ENCODE measurements around the gene IP6K3.

Gene IP6K3

DNA sequence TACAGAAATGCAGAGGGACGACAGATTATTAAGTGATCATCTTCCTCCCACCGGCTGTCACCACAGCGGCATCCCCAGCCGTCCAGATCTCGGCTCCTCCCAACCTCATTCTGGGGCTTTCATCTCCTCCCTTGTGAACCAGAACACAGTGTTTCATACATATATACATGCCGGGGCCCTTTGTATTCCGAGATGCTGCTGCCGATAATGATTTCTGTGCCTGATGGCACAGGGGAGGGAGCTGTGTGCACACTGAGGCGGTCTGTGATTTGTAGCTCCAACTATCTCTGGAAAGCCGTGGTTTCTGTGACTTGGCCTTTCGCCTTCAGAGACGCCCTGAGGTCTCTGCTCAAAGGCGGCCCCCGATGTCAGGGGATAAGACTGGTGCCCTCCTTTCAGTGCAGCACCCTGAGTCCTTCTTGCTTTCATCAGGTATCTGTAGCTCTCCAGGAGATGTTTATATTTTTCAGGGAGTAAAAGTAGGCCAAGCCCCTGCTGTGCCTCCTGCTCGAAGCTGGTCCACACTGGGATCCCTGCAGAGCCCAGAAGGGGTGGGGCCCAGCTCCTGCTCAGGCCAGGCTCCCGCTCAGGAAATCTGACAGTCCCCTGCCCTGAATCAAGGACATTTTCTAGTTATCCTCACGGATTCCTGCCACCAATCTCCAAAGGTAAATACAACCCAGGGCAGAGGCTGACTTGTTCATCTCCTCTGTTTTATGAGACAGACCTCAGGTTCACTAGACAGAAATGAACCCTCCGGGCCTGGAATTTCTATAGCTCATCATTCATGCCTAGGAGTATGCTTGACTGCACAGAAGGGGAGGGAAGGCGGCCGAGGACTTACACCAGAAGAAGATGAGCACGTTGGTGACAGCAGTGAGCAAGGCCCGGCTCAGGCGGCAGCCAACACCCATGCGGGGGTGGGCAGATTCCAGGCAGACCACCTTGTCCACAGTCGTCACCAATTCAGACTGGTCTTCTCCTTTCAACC, 31.0 kb upstream of the IP6K3 start:
- DNase-seq (ENCODE audit: low read depth) = no peak

DNA sequence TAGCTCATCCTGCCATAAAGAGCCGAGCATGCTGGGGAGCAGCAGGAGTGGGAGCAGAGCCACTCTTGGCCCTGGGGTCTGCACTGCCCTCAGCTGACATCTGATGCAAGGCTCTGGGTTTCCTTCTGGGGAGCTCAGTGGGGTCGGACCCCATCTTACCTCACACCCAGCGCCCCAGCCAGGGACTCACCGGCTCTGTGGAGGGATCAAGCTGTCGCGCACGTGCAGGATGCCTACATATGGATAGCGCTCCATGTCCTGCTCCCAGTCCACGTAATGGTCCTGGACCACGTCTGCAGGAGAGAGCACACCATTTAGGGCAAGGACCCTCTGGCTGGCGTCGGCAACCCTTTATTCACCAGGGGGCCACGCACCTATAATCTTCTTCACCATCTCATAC, 30.1 kb upstream of the IP6K3 start:
- no peak for DNase-seq (ENCODE audit: low read depth)

DNA sequence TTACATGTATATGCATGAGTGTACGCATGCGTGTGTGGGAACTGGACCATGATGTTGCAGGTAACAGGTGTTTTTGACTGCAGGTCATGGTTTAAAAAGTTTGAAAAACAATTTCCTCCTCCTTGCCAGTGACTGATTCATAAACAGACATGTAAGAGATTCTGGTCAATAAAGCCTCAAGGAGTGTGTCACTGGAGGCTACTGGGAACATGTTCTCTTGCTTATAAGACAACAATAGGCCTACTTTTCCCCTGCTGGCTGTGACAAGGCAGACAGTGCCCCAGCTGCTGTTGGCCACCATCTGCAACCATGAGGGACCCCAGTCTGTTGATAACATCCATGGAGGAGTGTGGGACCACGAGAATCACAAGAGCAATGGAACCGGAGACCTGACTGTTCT, 29.5 kb upstream of the IP6K3 start:
- DNase-seq (ENCODE audit: low read depth) = no peak

DNA sequence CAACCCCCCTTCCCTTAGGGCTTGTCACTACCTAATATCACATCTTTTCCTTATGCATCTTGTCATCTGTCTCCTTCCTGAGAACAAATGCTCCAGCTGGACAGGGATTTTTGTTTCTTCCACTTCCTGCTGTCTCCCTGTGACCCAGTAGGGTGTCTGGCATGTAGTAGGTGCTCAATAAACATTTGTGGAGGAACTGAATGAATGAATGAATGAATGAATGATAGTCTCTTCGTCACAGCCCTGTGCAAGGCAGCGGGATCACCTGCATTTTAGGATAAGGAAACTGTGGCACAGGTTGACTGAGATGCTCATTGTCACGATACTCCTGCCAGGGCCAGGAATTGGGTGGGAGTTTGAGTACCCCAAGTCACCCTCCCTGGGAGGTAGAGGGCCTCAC, 28.1 kb upstream of the IP6K3 start:
- DNase-seq (ENCODE audit: low read depth) = no peak

DNA sequence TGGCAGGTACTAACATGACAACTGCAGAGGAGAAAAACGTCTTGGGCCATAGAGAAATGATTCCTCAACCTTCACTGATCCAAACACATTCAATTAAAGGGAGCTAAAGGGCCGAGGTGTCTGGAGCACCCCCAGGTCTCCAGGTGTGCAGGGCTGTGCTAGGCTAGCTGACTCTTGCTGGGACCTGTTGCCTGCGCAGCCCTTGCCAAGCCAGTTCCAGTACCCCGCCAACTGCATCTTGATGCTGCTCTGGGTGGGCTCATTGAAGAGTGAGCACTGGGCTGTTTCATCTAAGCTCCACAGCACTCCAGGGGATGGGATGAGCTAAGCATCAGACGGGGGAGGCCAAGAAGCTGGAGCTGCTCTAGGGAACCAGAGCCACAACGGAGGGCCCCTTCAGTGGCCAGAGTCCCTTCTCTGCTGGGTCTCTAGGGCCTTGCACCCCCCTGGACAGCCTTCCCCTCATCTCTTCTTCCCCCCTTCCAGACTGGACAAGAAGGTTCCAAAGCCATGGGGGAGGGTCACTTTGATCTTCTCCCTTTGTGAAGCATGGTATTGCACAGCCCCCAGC, 26.3 kb upstream of the IP6K3 start:
- DNase-seq (ENCODE audit: low read depth) = no peak

DNA sequence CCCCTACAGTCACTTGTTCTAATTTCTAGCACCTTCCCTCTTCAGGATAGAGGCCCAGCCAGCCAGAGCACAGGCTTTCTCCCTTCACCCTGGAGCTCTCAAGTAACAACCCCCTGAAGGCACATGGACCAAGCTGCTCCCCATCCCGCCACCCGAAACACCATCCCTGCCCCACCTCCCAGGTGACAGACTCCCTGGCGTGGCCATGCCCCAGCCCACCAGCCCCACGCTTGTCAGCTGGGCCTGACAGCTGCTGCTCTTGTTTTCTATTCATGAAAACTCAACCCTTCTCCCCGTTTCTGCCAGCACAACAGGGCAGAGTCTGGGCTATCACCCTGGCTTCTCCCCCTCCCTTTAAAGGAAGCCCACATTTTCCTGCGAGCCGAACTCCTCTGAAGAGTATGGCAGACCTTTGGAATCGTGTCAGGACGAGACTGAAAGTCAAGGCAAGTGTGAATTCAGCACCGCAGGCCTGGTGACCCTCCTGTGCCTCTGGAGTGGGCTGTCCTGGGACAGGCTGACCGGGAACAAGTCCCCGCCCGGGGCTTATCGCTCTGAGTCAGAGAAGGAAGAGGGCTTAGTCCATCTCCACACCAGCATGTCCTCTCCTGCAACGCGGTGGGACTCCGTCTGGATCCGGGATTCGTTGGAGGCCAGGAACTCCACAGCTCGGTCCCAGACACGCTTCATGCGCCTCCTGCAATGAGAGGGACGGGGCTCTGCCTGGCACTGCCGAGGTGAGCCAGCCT, 25.6 kb upstream of the IP6K3 start:
- no peak for DNase-seq (ENCODE audit: low read depth)

DNA sequence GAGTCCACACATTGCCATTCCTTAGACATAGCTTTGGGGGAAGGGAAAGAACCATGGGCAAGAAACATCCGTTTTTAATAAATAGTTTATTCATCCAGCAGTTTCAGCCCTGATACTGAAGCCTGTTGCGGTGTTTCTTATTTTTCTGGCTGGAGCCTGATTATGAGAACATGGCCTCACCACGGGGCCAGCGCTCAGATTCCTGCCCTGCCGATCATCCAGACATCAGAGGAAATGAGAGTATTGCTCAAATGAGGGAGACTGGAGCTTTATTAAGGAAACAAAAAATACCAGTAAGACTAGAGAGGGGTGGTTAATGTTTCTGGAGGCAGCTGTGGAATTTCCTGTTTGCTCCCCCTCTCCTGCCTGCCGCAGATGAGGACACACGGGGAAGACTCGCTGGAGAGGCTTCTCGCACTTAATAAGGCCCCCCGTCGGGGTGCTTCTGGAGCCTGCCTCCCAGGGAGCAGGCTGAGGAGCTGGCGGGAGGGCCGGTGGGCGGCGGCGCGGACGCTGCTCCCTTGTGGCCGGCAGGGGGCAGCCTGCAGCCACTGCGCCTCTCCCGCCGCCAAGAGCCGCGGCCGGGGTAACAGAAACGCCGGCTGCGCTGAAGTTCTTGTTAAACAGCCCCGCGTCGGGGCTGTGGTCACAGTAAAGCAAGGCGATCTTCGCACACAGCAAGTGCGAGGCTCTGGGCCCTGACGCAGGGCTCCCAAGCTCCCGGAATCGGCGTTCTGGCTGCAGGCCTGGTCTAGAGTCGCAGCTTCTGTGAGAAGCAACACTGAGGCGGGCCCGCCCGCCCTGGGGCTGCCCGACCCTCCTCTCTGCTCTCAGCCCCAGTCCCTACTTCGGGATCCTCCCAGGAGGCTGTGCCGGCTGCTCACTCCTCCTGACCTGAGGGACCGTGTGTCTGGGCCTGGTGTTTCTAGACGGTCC, 24.7 kb upstream of the IP6K3 start:
- peak; percentile 32 for DNase-seq (ENCODE audit: low read depth)

DNA sequence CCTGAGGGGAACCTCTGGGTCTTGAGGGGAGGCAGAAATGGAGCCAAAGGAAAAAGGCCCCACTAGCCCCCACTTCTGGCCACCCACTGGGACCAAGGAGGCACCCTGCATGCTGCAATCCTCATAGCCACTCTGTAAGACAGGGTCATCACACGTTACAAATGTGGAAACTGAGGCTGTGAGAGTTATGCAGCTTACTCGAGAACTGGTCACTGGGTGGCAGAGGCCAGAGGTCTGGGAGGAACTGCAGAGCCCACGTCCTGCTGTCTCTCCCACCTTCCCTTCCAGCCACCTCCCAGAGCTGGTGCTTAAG, 24.1 kb upstream of the IP6K3 start:
- DNase-seq (ENCODE audit: low read depth) = no peak

DNA sequence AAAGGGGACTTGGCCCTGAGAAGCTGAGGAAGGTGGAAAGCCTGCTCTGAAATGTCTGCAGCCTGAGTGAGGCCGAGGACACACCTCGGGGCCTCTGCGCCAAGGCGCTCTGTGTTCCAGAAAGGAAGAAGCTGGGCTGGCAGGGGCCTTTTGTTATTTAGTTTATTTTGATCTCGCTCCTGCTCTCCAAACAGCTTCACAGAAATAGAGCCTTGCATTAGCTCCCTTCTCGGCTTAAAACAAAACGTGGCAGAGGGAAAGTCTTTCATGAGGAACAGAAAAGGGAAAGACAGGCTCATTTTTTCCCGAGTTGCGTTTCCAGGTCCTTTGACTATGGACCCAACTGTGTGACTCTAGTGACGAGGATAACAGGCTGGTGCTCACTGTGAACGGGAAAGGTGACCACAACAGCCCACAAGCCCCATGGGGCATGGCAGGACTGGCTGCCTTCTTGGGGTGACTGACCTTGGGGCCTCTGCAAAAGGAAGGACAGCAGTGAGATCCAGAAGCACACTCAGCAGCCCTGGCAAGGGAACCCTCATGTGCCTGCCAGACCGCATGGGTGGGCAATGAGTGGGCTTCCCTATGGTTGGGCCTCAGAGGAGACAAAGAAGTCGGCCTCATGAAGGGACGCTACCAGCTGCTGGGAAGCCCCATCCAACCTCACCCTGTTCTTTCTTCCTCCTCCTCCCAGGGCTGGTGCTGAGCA, 23.6 kb upstream of the IP6K3 start:
- no peak for DNase-seq (ENCODE audit: low read depth)

DNA sequence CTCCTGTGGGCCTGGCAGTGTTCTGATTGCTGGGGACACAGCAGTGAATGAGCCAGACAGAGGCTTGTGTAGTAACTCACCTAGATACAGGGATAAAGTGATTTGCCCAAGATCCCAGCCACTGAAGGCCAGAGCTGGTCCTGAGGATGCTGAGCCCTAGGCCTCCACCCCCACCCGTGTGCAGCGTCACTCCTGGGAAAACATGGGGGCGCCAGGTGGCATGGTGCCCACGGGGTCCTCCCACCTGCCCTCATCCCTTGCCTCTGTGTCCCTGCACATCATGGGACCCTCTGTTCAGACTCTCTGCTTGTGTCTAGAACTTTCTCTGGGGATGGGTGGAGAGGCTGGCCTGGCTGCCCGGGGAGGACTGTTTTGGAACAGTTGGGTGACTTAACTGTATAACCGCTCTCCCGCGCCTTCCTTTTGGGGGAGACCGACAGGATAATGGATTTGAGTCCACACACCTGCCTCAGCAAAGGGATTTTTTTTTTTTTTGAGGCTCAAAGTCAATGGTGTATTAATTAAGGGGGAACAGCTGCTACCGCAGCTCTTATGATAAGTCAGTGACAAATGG, 22.6 kb upstream of the IP6K3 start:
- no peak for DNase-seq (ENCODE audit: low read depth)

DNA sequence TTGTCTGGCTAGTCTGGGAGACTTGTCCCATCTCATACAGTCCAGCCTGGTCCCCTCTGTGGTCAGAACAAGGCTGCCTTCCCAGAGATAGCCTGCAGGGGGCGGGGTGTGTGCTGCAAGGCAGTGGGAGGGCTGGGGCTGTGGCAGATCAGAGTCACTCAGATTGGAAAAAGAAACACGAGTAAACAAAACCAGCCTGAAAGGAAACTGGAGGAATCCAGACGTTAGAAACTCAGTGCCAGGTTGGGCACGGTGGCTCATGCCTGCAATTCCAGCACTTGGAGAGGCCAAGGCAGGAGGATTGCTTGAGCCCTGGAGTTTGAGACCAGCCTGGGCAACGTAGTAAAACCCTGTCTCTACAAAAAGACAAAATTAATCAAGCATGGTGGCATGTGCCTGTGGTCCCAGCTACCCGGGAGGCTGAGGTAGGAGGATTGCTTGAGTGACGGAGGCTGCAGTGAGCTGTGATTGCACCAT, 22.0 kb upstream of the IP6K3 start:
- DNase-seq (ENCODE audit: low read depth) = peak; percentile 48

DNA sequence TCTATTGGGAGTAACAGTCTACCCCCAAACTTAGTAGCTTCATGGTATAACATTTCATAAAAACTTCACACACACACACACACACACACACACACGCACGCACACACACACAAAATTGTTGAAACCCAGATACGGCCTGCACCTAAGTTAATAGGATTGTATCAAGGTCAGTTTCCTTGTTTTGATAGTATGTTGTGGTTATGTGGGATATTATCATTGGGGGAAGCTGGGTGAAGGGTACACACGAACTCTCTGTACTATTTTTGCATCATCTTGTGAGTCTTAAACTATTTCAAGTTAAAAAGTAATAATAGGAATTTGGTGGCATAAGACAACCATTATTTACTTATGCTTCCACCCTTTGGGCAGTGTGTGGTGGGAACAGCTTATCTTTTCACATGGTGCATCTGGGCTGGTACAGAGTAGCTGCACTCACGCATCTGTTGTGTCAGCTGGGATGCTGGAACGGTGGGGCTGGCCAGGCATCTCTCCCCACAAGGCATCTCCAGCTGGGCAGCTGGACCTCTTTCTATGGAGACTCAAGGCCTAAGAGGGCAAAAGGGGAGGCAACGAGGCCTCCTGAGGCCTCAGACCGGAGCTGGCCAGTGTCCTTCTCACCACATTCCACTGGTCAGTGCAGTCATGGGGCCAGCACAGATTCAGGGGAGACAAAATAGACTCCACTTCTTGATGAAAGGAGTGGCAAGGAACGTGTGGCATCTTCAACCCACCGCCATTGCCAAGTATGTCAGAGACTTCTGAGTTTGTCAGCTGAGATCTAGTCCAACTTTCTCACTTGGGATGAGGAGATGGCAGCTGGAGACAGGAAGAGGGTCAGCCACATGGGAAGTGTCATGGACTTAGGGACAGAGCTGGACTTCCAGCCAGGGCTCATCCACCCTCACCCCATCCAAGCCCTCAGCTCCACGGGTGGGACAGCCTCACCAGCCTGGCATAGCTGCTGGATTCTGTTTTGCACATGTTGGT, 20.5 kb upstream of the IP6K3 start:
- DNase-seq (ENCODE audit: low read depth) = no peak

DNA sequence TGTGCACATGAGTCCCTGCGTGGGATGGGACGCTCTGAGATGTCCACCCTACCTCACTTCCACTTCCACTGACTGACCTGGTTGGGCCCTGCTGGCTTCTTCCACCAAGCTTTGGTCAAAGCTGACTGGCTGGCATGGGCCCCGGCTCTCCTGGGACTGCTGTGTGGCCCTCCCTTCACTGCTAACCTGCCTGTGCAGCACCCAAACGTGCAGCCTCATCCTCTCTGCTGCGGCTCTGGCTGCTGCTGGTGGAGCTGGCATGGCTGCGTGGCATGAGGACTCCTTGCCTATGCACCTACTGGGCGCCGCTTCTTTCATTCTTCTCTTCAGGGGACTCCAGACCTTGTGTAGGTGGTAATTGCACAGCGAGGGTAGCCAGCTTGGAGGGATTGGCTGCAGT, 18.7 kb upstream of the IP6K3 start:
- DNase-seq (ENCODE audit: low read depth) = no peak

DNA sequence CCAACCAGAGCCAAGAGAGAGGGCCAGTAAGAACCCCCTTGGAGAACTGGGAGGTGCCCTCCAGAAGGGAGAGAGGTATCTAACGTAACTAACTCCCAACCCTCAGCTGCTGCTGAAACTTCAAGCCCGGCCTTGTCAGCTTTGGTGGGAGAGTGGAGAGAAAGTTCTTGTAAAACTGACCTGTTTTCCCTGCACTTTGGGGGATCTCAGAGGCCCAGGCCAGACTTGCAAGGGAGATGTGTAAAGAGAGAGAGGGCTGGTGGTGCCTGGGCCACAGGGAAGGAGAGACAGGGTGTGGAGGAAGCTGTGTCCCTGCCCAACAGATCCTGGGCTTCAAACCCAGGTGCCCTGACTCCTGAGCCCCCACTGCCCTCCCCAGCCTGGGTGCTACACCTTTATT, 17.3 kb upstream of the IP6K3 start:
- DNase-seq (ENCODE audit: low read depth) = no peak

DNA sequence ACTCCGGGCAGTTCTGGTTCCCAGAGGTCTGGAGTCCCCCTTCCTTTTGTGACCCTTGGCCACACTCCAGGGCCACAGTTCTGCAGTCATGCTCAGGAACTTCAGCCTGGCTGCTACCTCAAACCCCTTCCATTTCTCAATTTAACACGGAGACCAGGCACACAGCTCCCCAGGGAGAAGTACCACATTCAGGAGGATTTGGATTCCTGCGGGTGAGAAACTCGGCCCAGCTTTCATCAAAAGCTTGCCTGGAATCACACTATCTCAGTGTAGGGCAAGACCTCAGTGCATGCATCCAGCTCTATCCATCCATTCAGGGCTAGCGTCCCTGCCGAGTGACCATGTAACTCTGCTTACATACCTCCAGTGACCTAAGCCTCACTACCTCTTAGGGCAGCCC, 16.8 kb upstream of the IP6K3 start:
- DNase-seq (ENCODE audit: low read depth) = no peak

DNA sequence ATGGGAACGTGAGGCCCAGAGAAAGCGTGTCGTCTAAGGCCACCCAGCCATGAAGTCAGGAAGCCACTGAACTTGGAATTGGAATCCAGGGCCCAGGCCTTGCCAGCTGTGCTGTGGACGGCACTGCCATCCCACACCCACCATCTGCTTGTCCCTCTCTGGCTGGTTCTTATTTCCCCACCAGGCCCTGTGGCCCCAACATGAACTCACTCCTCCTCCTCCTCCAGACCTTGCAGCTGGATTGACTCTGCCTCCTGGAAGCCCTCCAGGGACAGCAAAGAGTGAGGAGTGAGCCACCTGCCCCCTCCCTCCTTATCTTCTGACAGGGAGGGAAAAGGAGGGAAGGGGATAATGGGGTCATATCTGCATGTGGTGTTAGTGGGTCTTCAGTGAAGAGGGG, 16.0 kb upstream of the IP6K3 start:
- no peak for DNase-seq (ENCODE audit: low read depth)

DNA sequence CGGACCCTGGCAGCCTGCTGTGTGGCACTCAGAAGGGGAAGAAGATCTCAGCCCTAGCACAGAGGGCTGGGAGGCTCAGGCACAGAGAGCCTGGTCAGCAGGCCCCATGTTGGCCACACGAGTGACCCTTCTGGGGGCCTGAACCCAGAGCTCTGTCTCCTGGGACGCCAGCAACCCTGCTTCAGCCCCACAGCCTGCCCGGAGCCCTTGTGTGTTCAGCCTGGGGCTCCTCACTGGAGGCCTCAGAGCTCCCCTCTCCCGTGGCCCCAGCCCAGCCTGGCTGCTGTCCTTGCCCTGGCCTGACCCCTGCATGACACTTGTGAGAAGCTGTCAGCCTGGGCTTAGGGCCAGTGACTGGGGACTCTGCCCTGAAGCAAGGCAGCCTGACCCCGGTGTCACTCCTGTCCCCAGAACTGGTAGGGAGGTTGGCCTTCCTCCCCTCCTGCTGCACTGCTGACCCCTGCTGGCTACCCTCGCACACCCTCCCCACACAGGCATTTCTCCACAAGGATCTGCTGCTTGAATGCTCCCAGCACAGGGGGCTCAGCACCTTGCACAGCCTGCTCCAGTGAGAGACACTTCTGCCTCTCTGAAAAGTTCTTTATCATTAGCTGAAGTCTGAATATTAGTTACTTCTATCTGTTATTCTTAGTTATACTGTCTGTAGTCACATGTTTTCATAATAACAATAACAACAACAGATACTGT, 15.4 kb upstream of the IP6K3 start:
- DNase-seq (ENCODE audit: low read depth) = no peak

DNA sequence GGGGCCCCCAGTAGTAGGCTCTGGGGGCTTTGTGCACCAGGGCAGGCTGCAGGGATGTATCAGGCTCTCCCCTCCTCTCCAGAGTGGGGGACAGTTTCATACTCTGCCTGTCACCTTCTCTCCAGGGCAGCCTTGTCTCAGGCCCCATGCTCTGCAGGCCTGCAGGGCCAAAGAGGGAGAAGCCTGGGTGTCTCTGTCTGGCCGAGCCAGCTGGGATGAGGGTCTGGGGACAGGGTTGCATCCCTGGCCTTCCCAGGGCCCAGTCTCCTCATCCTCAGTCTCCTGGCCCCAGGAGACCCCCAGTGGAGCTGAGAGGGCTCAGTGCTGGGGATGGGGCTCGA, 14.8 kb upstream of the IP6K3 start:
- no peak for DNase-seq (ENCODE audit: low read depth)
